H9 (cell line): ENCODE data around the gene VIM. TPM values are rescaled to one million over a fixed set of nuclear protein-coding genes. Genes with fewer than 3 reads are reported as not detected.

Source experiments
- DNase-seq: peaks from one replicate; pipeline ENCODE4 v3.0.0-alpha.2; 2017
- H2AFZ ChIP-seq: one replicate; pipeline ENCODE4 v1.6.1; 2013; ENCODE audit warnings: mild to moderate bottlenecking, low read length, control low read depth, moderate library complexity
- H2AK5ac ChIP-seq: 2 replicates; pipeline ENCODE4 v1.6.1; 2013; ENCODE audit warnings: low read length, control low read depth, mixed read lengths; ENCODE audit not compliant: insufficient read length
- H2BK120ac ChIP-seq: one replicate; pipeline ENCODE4 v1.6.1; 2013; ENCODE audit warnings: low read depth, mild to moderate bottlenecking, low read length, control low read depth, inconsistent platforms; ENCODE audit not compliant: poor library complexity, severe bottlenecking
- H2BK12ac ChIP-seq: 2 replicates; pipeline ENCODE4 v1.6.1; 2013; ENCODE audit warnings: low read length, control low read depth, mixed read lengths, low read depth; ENCODE audit not compliant: insufficient read length
- H2BK15ac ChIP-seq: 2 replicates; pipeline ENCODE4 v1.6.1; 2013; ENCODE audit warnings: low read depth, low read length, control low read depth
- H2BK20ac ChIP-seq: one replicate; pipeline ENCODE4 v1.6.1; 2013; ENCODE audit warnings: low read depth, mild to moderate bottlenecking, low read length, control low read depth, inconsistent platforms; ENCODE audit not compliant: poor library complexity, severe bottlenecking
- H2BK5ac ChIP-seq: 2 replicates; pipeline ENCODE4 v1.6.1; 2013; ENCODE audit warnings: low read length, control low read depth, mixed read lengths; ENCODE audit not compliant: insufficient read length
- H3K14ac ChIP-seq: 2 replicates; pipeline ENCODE4 v1.6.1; 2013; ENCODE audit warnings: low read length, control low read depth; ENCODE audit not compliant: insufficient read depth
- H3K18ac ChIP-seq: 2 replicates; pipeline ENCODE4 v1.6.1; 2013; ENCODE audit warnings: low read depth, mild to moderate bottlenecking, mixed read lengths, low read length, control low read depth; ENCODE audit not compliant: insufficient read length
- H3K23ac ChIP-seq: 2 replicates; pipeline ENCODE4 v1.6.1; 2013; ENCODE audit warnings: low read length, control low read depth, mixed read lengths, low read depth; ENCODE audit not compliant: insufficient read length
- H3K23me2 ChIP-seq: 2 replicates; pipeline ENCODE4 v1.6.1; 2013; ENCODE audit warnings: low read depth, mild to moderate bottlenecking, mixed read lengths, low read length, control low read depth; ENCODE audit not compliant: insufficient read length, poor library complexity, severe bottlenecking
- H3K27ac ChIP-seq: 2 replicates; pipeline ENCODE4 v1.5.1; 2013; ENCODE audit warnings: low read length, control low read depth, mixed read lengths, low read depth; ENCODE audit not compliant: insufficient read length
- H3K27me3 ChIP-seq: 2 replicates; pipeline ENCODE4 v1.6.1; 2013; ENCODE audit warnings: low read length, control low read depth, inconsistent platforms; ENCODE audit not compliant: insufficient read depth
- H3K4ac ChIP-seq: 2 replicates; pipeline ENCODE4 v1.6.1; 2013; ENCODE audit warnings: low read depth, mild to moderate bottlenecking, control low read depth, inconsistent platforms, low read length, moderate library complexity
- H3K4me1 ChIP-seq: 2 replicates; pipeline ENCODE4 v1.6.1; 2013; ENCODE audit warnings: low read length, control low read depth, inconsistent platforms; ENCODE audit not compliant: insufficient read depth
- H3K4me2 ChIP-seq: 2 replicates; pipeline ENCODE4 v1.6.1; 2013; ENCODE audit warnings: low read length, control low read depth, mixed read lengths; ENCODE audit not compliant: insufficient read length, insufficient read depth
- H3K56ac ChIP-seq: 2 replicates; pipeline ENCODE4 v1.6.1; 2013; ENCODE audit warnings: low read depth, mild to moderate bottlenecking, mixed read lengths, low read length, control low read depth; ENCODE audit not compliant: insufficient read length
- H3K79me1 ChIP-seq: 2 replicates; pipeline ENCODE4 v1.6.1; 2013; ENCODE audit warnings: low read depth, mild to moderate bottlenecking, moderate library complexity, low read length, control low read depth, inconsistent platforms; ENCODE audit not compliant: insufficient read depth, poor library complexity, severe bottlenecking
- H3K79me2 ChIP-seq: 2 replicates; pipeline ENCODE4 v1.6.1; 2013; ENCODE audit warnings: low read length, control low read depth, inconsistent platforms; ENCODE audit not compliant: insufficient read depth
- H3K9ac ChIP-seq: 2 replicates; pipeline ENCODE4 v1.6.1; 2013; ENCODE audit warnings: low read length, control low read depth, mixed read lengths; ENCODE audit not compliant: insufficient read length; ENCODE audit errors: extremely low read depth
- H3K9me3 ChIP-seq: one replicate; pipeline ENCODE4 v1.6.1; 2013; ENCODE audit warnings: low read depth, low read length, inconsistent platforms; ENCODE audit not compliant: control insufficient read depth
- H3T11ph ChIP-seq: one replicate; pipeline ENCODE4 v1.6.1; 2013; ENCODE audit warnings: mild to moderate bottlenecking, low read length, control low read depth, inconsistent platforms
- H4K20me1 ChIP-seq: one replicate; pipeline ENCODE4 v1.6.1; 2013; ENCODE audit not compliant: control insufficient read depth, insufficient read length, insufficient read depth
- H4K5ac ChIP-seq: 2 replicates; pipeline ENCODE4 v1.6.1; 2013; ENCODE audit warnings: low read depth, mild to moderate bottlenecking, mixed read lengths, low read length, control low read depth; ENCODE audit not compliant: insufficient read length
- H4K8ac ChIP-seq: replicated peaks from 2 replicates; pipeline ENCODE4 v1.6.1; 2013; ENCODE audit warnings: low read length, control low read depth, mixed read lengths, low read depth; ENCODE audit not compliant: insufficient read length
- H4K91ac ChIP-seq: 2 replicates; pipeline ENCODE4 v1.6.1; 2013; ENCODE audit warnings: low read depth, mild to moderate bottlenecking, moderate library complexity, mixed read lengths, low read length, control low read depth; ENCODE audit not compliant: insufficient read length
- H3K27ac Mint-ChIP-seq, 3 experiments: 2 replicates in 2 of 3; 3 replicates in 1 of 3; pipeline ENCODE4 v1.8.0; 2020 to 2021; ENCODE audit warnings: mixed read lengths in 3 of 3, mild to moderate bottlenecking in 1 of 3, moderate library complexity in 1 of 3
- H3K27me3 Mint-ChIP-seq: 2 replicates; pipeline ENCODE4 v1.8.0; 2021; ENCODE audit warnings: low read depth, mild to moderate bottlenecking, moderate library complexity, mixed read lengths
- H3K36me3 Mint-ChIP-seq, 3 experiments: 2 replicates in 2 of 3; 3 replicates in 1 of 3; pipeline ENCODE4 v1.8.0; 2020 to 2021; ENCODE audit warnings: low read depth in 3 of 3, mixed read lengths in 3 of 3; ENCODE audit not compliant: insufficient read depth in 1 of 3
- H3K4me1 Mint-ChIP-seq, 2 experiments: 2 replicates each; pipeline ENCODE4 v1.8.0; 2020; ENCODE audit warnings: mixed read lengths in 2 of 2
- H3K4me3 Mint-ChIP-seq, 2 experiments: 2 replicates in 1 of 2; 3 replicates in 1 of 2; pipeline ENCODE4 v1.8.0; 2020 to 2021; ENCODE audit warnings: mild to moderate bottlenecking in 2 of 2, mixed read lengths in 2 of 2, moderate library complexity in 1 of 2
- H3K9me3 Mint-ChIP-seq, 2 experiments: 2 replicates in 1 of 2; 3 replicates in 1 of 2; pipeline ENCODE4 v1.8.0; 2020; ENCODE audit warnings: mild to moderate bottlenecking in 2 of 2, mixed read lengths in 2 of 2, moderate library complexity in 1 of 2
- WGBS: extraction: QIAGEN DNeasy Blood & Tissue Kit; methylation state at CpG from one replicate; pipeline ENCODE4 v1.1.7; 2013; ENCODE audit warnings: missing lambda C conversion rate, low lambda C conversion rate, mixed read lengths; ENCODE audit not compliant: insufficient read length; ENCODE audit errors: extremely low coverage; 5-methylcytosine and 5-hydroxymethylcytosine counted together
- total RNA-seq: library from RNA; stranded (reverse); gene quantifications from 2 replicates; pipeline ENCODE4 v1.2.1, GENCODE V29; 2021
- TF ChIP-seq, protein P1 (sequence below): fragments of 200-600 bp; sonication (generic); conservative IDR thresholded peaks from 3 replicates; pipeline ENCODE4 v1.8.0; 2021; ENCODE audit warnings: antibody characterized with exemption, mild to moderate bottlenecking

VIM gene
- total RNA-seq, 1 experiment from 2014 or later, result 232 TPM

DNA sequence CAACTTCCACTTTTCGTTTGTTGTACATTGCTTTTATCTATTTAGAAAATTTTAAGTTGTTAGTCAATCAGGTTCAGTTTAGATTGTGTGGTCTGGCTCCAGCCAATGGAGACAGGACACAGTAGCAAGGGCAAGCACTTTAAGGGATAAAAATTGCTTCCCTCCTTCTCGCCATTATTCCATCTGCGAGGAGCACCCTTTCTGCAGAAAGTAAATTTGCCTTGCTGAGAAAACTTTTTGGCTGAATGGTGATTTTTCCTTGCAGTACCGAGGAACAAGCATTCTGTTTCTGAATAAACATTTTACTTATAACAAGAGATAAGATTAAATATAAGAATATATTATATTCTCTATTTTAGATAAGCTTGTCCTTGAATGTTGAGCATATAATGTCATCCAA, 34.5 kb downstream of the VIM start:
- H3K4me2 ChIP-seq, result no peak overlapping the region
- H3T11ph ChIP-seq, result no peak overlapping the region
- H3K4me1 ChIP-seq, result no peaks in the 10 kb centered on the region
- peaks cover 22% of the 10 kb centered on the region for H3K9me3 ChIP-seq
- Mint-ChIP-seq H3K4me1 (peaks cover 1 to 3% of the 10 kb centered on the region in 2 experiments), H3K4me3 (no peak overlapping the region), H3K36me3 (peaks cover 14 to 38% (median 24%) of the 10 kb centered on the region in 3 experiments), H3K27me3 (no peaks in the 10 kb centered on the region), H3K27ac (no peak overlapping the region), H3K9me3 (peaks cover 44 to 46% of the 10 kb centered on the region in 2 experiments)
- no peak overlapping the region for H2BK120ac ChIP-seq
- WGBS, result no CpG with 5 or more reads among the region's 4 CpGs
- H2BK12ac ChIP-seq, result no peak overlapping the region
- H4K8ac ChIP-seq, result no peak overlapping the region
- H3K4ac ChIP-seq, result no peak overlapping the region
- no peak overlapping the region for H2BK5ac ChIP-seq
- H4K91ac ChIP-seq, result no peak overlapping the region
- H3K14ac ChIP-seq, result no peak overlapping the region
- H2BK20ac ChIP-seq, result no peak overlapping the region
- no peaks in the 10 kb centered on the region for H3K27me3 ChIP-seq
- no peak overlapping the region for H3K9ac ChIP-seq
- H3K79me2 ChIP-seq, result no peaks in the 10 kb centered on the region
- H3K56ac ChIP-seq, result no peak overlapping the region
- H3K27ac ChIP-seq, result no peak overlapping the region
- no peak overlapping the region for H2AK5ac ChIP-seq
- H3K79me1 ChIP-seq, result no peaks in the 10 kb centered on the region
- H4K5ac ChIP-seq, result no peak overlapping the region
- no peaks in the 10 kb centered on the region for H3K23me2 ChIP-seq
- no peak for DNase-seq
- no peak overlapping the region for H3K23ac ChIP-seq
- TF ChIP-seq, protein P1, sequence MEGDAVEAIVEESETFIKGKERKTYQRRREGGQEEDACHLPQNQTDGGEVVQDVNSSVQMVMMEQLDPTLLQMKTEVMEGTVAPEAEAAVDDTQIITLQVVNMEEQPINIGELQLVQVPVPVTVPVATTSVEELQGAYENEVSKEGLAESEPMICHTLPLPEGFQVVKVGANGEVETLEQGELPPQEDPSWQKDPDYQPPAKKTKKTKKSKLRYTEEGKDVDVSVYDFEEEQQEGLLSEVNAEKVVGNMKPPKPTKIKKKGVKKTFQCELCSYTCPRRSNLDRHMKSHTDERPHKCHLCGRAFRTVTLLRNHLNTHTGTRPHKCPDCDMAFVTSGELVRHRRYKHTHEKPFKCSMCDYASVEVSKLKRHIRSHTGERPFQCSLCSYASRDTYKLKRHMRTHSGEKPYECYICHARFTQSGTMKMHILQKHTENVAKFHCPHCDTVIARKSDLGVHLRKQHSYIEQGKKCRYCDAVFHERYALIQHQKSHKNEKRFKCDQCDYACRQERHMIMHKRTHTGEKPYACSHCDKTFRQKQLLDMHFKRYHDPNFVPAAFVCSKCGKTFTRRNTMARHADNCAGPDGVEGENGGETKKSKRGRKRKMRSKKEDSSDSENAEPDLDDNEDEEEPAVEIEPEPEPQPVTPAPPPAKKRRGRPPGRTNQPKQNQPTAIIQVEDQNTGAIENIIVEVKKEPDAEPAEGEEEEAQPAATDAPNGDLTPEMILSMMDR, result no peak
- H4K20me1 ChIP-seq, result no peaks in the 10 kb centered on the region
- no peak overlapping the region for H3K18ac ChIP-seq
- no peak overlapping the region for H2AFZ ChIP-seq
- H2BK15ac ChIP-seq, result no peak overlapping the region
